GM18907 (cell line): ENCODE data around the gene TXN2.
"Not testable (repeated sequence)": the region's sequence is repeated elsewhere in the genome, so short reads cannot be mapped to it uniquely, and the experiment has no call there.

Experiments
- ATAC-seq: cut with Tn5 transposase; IDR thresholded peaks from one replicate; pipeline ENCODE4 v1.9.1; 2021; ENCODE audit warnings: mild to moderate bottlenecking, moderate library complexity; ENCODE audit not compliant: unreplicated experiment

Gene TXN2

DNA sequence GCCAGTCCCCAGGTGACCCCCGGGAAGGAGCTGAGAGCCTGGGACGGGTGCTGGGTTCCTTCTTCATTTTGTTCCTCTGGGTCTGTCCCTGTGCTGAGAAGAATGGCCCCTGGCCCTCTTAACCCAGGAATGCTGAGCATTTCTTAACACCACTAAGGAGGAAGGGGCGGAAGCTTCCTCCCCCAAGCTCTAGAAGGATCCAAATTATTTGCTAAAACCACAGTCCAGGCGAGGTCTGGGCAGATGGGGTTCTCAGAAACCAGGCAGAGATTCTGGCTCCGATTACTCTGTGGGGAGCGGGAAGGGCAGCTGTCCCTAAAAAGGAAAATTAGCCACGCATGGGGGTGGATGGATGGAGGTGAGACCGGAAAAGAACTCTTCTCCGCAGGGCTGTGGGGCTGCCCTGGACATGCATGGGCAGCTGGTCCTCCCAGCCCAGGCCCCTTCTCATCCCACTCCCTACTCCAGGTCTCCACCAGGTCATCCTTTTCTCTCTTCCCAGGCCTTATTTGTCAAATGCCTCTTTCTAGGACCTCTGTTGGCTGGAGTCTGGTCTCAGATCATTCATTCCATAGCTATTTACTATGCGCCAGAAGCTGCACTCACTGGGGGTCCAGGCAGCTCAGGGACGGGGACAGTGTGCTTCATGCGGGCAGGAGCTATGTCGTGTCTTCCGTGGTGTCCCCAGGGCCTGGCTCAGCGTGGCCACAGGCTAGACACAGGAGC is 48.7 kb downstream of the TXN2 start:
- ATAC-seq: no peak

DNA sequence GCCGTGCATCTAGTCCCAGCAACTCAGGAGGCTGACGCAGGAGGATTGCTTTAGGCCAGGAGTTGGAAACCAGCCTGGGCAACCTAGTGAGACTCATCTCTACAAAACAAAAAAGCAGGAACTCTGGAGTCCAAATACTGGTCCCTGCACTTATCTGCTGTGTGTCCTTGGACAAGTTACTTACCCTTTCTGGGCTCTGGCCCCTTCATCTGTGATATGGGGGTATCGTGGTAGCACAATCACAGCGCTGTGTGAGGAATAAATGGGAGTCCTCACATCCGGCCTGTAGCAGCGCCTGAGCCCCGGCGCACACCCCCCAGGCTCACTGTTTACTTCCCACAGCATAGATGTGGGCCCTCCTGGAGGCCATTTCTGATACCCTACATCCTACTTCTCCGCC is 49.5 kb downstream of the TXN2 start:
- ATAC-seq: no peak

DNA sequence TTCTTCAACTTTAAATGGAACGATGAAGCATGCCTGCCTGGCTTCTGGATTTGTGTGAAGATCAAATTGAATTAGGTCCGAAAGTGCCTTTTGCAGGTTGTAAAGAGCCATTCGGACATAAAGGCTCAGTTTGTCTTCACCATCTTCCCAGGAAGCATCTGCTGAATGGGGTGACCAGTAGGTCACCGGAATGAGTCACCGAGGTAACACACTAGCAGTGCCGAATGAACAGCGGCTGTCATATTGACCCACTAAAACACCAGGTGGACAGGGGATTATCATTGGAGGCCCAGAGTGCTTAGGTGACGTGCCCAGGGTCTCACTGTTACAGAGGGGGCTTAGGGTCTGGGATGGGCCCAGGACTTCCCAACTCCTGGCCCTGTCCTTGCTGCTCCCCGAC is 50.6 kb downstream of the TXN2 start:
- ATAC-seq: no peak

DNA sequence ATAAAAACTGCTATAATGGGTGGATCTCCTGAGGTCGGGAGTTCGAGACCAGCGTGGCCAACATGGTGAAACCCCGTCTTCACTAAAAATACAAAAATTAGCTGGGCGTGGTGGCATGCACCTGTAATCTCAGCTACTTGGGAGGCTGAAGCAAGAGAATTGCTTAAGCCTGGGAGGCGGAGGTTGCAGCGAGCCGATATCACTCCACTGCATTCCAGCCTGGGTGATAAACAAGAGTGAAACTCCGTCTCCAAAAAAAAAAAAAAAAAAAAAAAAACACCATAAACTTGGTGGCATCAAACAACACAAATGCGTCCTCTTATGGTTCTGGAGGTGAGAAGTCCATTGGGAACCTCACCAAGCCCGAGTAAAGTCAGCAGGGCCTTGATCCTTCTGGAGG is 53.5 kb downstream of the TXN2 start:
- ATAC-seq: not testable (repeated sequence)

DNA sequence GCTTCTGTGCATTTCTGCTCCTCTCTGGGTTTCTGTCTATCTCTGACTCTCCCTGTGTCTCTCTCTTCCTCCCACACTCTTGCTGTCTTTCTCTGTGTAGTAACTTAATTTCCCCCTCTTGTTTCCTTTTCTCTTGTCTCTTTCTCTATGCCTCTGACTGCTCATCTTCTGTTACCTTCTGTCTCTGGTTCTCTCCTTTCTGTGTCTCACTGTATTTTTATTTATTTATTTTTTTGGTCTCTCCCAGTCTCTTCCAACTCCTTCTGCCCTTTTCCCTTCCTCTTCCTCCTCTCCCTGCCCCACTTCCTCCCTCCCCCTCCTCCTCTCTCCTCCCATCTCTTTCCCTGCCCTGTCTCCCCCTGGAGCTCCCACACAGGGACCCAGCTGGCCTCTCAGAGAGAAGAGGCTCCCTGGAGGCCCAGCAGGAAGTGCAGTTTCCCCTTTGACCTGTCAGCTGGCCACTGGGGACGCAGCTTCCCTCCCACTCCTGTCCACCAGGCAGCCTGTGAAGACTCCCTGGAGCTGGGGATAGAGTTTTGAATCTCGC is 55.4 kb downstream of the TXN2 start:
- ATAC-seq: no peak

DNA sequence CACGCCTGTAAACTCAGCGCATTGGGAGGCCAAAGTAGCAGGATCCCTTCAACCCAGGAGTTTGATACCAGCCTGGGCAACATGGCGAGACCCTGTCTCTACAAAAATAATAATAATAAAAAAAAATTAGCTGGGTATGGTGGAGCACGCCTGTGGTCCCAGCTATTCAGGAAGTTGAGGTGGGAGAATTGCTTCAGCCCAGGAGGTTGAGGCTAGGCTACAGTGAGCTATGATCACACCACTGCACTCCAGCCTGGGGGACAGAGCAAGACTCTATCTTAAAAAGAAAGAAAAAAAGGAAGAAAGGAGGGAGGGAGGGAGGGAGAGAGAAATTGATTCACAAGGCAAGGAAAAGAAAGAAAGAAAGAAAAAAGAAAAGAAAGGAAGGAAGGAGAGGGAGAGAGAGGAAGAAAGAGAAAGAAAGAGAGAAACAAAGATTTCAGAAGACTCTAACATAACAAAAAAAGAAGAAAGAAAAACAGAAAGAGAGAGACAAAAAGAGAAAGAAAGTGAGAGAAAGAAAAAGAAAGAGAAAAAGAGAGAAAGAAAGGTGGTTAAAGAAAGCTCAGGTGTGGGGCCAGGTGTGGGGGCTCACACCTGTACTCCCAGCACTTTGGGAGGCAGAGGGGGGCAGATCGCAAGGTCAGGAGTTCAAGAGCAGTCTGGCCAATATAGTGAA is 56.4 kb downstream of the TXN2 start:
- no peak for ATAC-seq

DNA sequence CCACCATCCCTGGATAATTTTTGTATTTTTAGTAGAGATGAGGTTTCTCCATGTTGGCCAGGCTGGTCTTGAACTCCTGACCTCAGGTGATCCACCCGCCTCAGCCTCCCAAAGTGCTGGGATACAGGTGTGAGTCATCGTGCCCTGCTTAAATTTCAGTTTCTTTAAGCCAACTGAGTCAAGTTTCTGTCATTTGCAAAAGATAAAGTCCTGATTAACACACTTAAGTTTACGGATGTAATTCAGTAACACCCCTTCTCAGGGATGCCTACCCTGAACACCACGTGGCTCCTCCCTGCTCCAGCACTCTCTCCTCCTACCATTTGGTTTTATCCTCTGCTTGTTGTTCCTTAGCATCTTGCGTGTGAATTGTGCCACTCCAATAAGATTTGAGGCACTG is 57.0 kb downstream of the TXN2 start:
- ATAC-seq: not testable (repeated sequence)

DNA sequence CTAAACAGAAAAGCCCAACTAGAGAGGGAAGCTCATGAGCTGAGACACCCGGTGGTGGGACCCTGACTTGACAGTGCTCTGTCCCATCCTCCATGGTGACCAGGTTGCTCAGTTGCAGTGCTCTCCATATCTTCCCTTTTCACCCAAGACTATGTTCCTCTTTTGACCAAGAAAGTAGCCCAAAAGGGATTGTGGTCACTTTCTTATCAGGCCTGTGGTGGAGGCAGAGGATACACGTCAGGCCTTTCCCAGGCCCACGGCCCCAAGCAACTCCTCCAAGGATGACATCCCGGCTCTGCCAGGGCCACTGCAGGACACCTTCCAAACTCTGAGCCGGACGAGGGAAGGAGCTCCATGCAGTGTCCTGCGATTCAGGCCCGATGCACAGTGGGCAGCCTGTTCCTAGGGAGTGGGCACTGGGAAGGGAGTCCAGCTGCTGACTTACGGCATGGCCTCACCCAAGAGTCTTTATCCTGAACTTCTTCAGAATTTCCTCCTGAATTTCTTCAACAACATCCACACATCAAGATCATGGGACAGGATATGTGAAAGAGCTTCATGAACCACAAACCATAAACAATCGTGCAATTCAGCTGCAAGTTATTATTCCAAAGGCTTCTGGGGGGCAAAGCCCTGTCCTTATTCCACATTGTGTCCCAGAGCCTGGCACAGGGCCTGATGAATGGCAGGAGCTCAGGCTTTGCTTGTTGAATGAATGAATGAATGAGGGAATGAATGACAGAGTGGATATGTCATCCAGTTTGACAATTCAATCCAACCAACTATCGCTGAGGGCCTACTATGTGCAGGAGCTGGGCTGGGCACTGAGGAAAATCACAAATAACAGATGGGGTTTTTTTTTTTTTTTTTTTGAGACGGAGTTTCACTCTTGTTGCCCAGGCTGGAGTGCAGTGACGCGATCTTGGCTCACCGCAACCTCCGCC is 57.7 kb downstream of the TXN2 start:
- ATAC-seq: no peak

DNA sequence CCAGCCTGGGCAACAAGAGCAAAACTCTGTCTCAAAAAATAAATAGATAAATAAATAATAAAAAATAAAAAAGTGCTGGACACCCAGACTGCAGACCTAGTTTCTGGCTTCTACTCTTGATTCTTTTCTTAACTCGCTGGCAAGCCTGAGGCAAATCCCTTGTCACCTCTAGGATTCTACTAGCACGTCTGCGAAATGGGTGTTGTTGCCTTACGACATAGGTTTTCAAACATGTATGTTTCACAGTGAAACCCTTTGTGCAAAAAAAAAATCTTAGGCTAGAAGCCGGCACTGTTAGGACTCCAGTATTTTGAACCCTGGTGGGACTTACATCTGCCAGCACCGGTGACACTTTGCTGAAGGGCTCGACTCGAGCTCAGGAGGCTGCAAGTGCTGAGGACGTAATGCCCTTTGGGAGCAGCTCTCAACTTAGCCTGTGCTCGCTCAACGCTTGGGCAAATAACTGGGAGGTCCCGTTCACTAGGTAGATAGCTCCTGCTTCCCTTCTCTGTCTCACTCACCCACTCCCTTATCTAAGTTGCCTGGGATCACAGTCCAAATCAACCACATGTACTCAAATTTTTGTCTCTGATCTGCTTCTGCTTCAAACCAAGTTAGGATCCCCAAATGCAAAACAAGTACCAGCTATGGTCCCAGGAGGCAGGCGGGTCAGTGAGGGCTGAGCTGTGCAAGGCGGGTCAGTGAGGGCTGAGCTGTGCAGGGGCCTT is 59.0 kb downstream of the TXN2 start:
- no peak for ATAC-seq

DNA sequence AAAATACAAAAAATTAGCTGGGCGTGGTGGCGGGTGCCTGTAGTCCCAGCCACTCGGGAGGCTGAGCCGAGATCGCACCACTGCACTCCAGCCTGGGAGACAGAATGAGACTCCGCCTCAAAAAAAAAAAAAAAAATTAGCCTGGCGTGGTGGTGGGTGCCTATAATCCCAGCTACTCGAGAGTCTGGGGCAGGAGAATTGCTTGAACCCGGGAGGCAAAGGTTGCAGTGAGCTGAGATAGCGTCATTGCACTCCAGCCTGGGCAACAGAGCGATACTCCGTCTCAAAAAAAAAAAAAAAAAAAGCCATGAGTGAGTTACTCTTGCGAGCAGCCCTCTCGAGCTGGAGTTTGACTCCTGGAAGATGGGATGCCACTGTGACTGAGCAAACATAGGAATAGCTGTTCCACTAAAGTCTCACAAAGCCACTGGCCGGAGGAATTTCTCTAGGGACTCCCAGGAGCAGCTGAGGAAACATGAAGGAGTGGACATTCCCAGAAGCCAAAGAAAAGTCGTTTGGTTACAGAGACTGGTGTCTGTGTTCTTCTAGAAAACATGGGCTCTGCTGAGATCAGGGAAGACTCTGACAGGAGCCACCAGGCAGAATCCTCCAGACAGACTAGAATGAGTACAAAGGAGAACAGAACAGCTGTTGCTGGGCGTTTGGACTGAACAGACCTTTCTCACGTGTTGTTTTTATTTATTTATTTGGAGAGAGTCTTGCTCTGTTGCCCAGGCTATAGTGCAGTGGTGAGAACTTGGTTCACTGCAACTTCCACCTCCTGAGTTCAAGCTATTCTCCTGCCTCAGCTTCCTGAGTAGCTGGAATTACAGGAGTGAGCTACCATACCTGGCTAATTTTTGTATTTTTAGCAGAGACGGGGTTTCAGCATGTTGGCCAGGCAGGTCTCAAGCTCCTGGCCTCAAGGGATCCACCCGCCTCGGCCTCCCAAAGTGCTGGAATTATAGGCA is 61.2 kb downstream of the TXN2 start:
- ATAC-seq: no peak

DNA sequence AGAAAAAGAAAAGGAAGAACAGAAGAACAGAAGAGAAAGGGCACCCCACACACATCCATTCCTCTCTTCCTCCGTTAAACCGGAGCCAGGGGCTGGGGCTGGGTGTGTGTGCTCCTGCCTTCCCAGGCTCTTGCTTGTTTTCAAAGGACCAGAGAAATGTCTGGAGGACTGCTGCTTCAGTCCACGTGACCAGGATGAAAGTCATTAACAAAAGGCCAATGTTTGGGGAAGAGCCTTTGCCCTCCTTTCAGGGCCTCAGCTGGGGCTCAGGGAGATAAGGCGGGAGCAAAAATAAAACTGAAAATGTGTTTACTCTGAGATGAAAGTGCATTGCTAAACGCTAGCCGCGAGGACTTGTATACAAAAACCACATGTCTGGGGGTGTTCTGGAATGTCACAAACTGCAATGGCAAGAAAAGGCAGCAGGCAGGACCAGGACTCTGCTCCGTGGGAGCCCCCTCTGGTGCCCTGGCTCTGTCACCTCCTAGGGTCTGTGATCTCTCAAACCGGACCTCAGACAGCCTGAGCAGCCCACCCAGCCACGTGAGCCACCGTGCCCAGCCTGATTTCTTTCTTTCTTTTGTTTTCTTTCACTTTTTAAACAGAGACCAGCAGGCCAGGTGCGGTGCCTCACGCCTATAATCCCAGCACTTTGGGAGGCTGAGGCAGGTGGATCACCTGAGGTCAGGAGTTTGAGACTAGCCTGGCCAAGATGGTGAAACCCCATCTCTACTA is 62.1 kb downstream of the TXN2 start:
- ATAC-seq: no peak

DNA sequence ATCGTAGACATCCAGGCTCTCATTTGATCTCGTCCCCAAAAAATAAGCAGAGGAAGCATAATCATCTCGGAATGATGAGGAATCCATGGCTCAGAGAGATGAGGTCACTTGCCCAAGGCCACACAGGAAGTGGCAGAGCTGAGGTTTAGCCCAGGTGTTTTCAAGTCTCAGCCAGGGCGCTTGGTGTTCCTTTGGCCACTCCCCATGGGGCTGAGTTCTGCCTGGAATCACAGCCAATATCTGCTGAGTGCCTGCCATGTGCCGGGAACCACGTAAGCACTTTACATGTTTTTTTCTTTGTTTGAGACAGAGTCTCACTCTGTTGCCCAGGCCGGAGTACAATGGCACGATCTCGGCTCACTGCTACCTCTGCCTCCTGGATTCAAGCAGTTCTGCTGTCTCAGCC is 64.2 kb downstream of the TXN2 start:
- ATAC-seq: no peak
